HG03558 (cell line): ENCODE data around the gene ARFIP1.
"Not testable (repeated sequence)": the region's sequence is repeated elsewhere in the genome, so short reads cannot be mapped to it uniquely, and the experiment has no call there.

ENCODE experiments used
- ATAC-seq: cut with Tn5 transposase; IDR thresholded peaks from one replicate; pipeline ENCODE4 v1.9.1; 2021; ENCODE audit warnings: moderate number of reproducible peaks; ENCODE audit not compliant: unreplicated experiment; ENCODE audit errors: extremely low read depth

The ARFIP1 gene

GRCh38 chr4:152886201-152886600 lies 106.4 kb downstream of the ARFIP1 start:
- ATAC-seq: no peak

- no peak for ATAC-seq
Observed at GRCh38 chr4:152887981-152888380, 108.2 kb downstream of the ARFIP1 start.

DNA sequence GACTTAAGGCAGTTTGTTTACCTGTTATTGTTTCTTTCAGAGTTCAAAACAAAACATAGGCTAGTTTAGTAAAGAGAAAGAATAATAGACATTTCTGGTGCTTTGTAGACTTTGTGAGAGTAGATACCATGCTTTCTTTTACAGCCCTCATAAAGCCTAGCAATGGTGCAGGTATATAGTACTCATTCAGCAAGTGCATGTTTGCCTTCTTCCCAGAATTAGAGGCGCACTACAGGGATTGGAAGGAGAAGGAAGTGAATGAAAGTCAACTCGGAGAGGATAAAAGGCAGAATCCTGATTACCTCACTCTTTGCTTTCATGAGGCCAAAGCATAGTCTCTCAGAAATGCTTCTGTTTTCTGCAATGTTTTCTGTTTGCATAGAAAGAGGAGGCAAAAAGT lies 113.2 kb downstream of the ARFIP1 start:
- no peak for ATAC-seq

- no peak for ATAC-seq
Observed at GRCh38 chr4:152894673-152895072, 114.9 kb downstream of the ARFIP1 start.

GRCh38 chr4:152896811-152897210 lies 117.1 kb downstream of the ARFIP1 start:
- no peak for ATAC-seq

DNA sequence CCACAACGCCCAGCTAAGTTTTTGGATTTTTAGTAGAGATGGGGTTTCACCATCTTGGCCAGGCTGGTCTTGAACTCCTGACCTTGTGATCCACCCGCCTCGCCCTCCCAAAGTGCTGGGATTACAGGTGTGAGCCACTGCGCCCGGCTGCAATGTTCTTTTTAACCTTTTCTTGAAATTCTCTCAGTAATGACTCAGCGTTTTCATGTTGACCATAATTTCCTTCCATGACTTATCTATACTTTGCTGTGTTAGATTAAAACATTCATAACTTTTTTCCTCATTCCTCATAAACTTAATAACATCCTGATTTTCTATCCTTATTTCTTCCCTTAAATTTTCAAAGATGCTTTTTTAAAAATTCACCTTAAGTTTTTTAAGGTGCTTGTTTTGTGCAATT lies 118.4 kb downstream of the ARFIP1 start:
- ATAC-seq: not testable (repeated sequence)

- no peak for ATAC-seq
Observed at GRCh38 chr4:152898606-152899005, 118.9 kb downstream of the ARFIP1 start.

DNA sequence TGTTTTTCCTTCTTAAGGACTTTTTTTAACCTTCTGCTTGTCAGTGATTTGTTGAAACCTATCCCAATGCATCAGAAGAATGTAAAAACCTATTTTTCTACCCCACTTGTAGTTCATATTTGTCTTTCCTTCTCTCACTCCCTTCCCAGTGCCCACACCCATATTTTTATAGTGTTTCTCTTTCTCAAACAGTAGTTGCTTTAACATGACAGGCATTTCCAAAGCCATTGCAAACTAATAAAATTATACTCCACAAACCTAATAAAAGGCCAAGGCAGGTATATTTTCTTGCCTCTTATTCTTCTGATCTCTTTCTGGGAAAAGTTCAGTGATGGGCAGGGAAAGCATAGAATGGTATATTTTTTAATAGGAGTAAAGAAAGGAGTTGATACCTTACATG lies 120.6 kb downstream of the ARFIP1 start:
- ATAC-seq: no peak

DNA sequence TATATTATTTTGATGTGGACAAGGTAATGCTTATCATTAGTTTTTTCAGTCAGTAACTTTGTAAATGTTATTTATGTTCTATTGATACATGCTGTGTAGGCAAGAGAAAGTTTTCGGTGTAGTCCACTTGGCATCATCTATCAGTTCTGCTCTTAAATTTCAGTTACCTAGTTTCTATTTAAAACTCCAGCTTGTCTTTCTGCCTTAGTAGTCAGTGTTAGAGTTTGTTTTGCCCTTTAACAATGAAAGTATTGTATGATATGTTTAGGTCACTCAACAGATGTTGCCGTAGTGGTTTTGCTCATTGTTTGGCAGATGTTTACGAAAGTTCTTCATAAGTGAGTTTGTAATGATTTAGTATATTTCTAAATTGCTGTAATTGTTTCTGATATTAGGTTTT lies 121.5 kb downstream of the ARFIP1 start:
- no peak for ATAC-seq

DNA sequence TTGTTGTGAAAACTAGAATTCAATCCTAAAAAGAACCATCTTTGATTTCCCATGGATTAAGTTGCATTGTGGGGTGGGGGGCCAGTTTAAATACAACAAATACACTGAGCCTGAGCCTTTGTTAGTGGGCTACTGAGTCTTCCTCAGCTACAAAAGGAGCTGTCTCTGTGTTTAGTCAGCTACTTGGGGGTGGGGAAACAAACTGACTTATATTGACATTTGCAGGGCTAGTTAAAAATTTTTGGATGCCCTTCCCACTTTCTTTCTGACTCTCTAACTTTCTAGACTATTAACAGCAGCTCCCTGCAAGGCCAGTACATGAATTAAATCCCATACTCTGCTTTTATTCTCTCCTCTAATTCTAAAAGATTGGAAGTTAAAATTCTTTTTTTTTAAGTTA lies 123.9 kb downstream of the ARFIP1 start:
- no peak for ATAC-seq

DNA sequence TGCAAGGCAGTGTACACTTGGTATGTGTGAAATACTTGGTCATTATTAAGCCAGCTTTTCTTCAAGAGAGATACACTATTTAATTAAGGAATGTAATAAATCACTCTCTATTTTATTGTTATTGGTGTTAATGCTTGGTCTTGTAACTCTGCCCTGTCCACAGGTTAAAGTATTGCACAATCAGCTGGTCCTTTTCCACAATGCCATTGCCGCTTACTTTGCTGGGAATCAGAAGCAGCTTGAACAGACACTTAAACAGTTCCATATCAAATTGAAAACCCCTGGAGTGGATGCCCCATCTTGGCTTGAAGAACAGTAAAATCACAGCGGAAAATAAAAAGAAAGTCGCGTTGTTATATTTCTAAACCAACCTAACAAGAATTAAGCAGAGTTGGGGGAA lies 130.1 kb downstream of the ARFIP1 start:
- no peak for ATAC-seq

DNA sequence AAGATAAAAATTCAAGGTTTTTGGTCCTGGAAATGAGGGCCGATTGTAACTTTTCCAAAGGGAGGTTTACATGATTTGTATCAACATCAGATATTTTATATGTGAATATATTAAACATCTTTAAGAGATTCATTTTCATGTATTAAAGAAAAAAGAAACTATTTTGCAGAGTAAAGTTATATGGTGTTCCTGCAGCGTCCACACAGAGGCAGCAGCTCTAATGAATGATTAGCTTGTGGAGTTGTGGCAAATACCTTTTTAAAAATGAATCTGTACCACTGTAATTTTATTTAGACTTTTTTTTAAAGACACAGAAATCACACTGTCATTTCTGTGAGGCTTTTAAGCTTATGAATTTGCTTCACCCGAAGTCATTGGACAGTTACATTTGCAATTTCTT lies 130.8 kb downstream of the ARFIP1 start:
- ATAC-seq: no peak

DNA sequence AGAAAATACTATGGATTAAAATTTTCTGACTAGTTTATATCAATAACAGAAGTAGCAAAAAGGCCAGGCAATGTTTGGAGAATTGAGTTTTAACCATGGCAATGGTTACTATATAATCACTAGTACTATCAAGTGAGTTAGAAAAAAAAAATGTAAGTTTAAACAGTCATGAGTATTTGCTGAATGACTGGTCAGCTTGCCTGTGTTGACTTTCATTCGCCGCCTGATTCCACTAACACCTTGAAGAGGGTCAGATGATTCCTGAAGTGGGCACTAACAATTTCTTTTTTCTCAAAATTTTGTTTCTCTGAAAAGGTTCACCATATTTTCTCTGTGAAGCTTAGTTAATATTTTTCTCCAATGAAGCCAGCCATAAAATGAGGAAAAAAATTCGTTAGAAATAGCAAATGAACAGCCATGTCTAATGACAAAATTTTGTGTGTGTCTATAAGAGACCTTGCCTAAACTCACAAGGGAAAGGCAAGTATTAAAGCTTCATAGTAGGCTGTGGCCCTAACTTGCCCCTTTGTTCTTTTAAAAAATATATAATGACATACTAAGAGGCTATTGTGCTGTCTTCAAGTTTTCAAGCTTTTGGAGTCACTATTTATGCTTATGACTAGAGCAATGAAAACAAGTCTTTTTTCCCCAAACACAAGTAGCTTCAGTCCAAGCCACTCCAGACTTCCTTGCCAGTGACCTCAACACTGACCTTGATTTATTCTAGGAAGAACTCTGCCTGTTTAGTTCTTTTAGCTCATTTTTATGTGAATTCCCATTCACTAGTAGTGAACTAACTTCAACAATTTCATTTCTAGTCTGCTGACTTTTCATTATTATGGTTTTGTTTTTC lies 138.0 kb downstream of the ARFIP1 start:
- ATAC-seq: no peak

DNA sequence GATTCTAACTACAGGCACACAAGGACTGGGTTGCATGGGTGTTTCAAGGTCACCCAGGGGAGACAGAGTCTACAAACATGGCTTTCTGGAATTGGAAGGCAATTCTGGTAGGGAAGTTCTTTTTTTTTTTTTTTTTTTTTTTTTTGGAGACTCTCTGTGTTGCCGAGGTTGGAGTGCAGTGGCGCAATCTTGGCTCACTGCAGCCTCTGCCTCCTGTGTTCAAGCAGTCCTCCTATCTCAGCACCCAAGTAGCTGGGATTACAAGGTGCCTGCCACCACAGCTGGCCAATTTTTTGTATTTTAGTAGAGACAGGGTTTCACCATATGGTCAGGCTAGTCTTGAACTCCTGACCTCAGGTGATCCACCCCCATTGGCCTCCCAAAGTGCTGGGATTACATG lies 140.1 kb downstream of the ARFIP1 start:
- ATAC-seq: no peak

DNA sequence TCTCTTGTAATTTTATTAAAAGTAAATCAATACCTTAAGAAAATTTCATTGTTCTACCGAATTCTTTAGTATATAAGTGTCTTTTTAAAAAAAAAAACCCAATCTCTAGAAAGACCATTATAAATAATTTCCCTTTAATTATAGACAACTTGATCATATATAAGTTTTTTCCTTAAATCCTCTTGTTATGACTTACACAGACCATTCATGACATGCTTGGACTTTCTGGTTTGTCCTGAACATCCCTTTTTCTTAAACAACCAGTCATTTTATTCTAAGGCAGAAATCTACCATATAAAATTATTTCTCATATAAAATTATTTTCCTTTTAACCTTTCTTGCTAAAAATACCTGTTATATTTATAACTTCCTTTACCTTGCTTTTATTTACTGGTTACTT lies 141.0 kb downstream of the ARFIP1 start:
- no peak for ATAC-seq

DNA sequence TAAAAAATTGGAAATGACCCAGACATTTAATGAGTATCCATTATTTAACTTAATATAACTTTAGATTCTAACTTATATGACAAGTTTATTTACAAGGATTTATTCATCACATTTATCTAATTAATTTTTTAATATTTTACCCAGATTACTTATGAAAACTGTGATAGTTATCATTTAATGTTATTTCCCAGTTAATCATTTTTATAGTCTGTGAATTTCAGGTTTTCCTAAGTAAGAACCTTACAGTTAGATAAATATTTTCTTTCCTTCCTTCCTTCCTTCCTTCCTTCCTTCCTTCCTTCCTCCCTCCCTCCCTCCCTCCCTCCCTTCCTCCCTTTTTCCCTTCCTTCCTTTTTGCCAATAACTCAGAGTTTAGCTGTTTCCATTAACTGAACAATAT lies 141.5 kb downstream of the ARFIP1 start:
- ATAC-seq: no peak

GRCh38 chr4:152925851-152926250 lies 146.1 kb downstream of the ARFIP1 start:
- ATAC-seq: no peak

- ATAC-seq: no peak
Observed at GRCh38 chr4:152926959-152927358, 147.2 kb downstream of the ARFIP1 start.

- ATAC-seq: no peak
Observed at GRCh38 chr4:152927737-152928136, 148.0 kb downstream of the ARFIP1 start.

DNA sequence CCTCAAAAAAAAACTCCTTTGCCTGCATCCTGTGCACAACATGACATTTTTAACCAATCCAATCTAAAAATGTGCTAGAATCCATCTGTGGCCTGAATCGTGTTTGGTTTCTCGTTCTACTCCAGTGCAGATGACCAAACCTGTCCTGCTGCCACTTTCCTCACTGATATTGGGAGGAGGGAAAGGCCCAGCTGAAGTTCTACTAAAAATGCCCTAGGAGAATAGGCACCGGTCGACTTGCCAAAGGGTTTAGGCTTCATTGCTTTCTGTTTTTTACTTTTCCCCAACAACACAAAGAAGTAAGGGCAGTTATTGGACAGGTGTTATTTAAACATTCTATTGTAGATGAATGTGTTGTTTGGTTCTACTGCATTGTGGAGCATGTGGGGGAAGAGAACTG lies 148.5 kb downstream of the ARFIP1 start:
- ATAC-seq: no peak

DNA sequence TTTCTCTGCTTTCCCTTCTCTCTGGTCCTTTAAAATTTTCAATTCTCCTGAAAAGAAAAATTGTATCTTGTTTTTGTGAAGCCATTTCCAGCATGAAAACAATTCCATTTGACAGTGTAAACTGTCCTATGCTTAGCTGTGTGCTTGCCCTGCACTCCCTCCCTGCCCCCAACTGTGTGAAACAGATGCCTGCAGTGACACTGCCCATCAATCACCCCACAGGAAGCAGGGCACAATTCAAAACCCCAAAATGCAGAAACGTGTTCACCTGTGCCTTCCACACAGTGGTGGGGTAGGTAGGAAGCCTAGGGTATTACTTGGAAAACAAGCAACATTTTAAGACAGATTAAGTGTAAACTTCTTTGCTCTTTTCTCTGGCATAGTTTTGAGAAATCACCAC lies 150.1 kb downstream of the ARFIP1 start:
- ATAC-seq: no peak

DNA sequence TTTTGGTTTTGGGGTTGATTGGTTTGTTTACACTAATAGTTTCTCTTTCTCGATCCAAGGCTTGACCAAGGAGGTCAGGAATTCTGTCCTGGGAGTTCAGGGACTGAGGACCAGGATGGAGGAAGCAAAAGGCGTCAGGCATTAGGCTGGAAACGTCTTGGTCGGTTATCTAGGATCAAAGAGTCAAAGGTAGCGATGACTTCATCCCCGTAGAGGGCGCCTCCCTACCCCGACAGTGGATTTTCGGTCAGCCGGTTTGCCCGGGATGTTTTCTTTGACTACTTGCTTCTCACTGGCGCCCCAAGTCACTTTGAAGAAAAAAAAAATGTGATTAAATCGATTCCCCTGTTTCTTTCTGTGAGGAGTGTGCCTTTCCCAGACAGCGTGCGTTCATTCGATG lies 155.4 kb downstream of the ARFIP1 start:
- ATAC-seq: no peak
